Gastroesophageal sphincter (tissue), 4 donors: ENCODE measurements around the gene EHMT1. TPM values are rescaled to one million over a fixed set of nuclear protein-coding genes. Genes with fewer than 3 reads are reported as not detected.

Experiments used
- ATAC-seq: fragments of 150-250 bp; one replicate; pipeline ENCODE4 v1.9.1; 2016; ENCODE audit warnings: mild to moderate bottlenecking, moderate library complexity
- H3K27ac ChIP-seq, 4 donors: fragments of 200-600 bp; sonication (generic) in 3 of 4; 1 replicate in 3 of 4; 2 replicates in 1 of 4; pipeline ENCODE4 v1.5.1; 2016 to 2019
- H3K27me3 ChIP-seq: fragments of 200-600 bp; sonication (generic); one replicate; pipeline ENCODE4 v1.5.1; 2019
- H3K36me3 ChIP-seq, 2 donors: fragments of 200-600 bp; sonication (generic); one replicate each; pipeline ENCODE4 v1.5.1; 2019; ENCODE audit warnings: control low read depth in 1 of 2
- H3K4me1 ChIP-seq, 3 donors: fragments of 200-600 bp; sonication (generic); 1 replicate in 2 of 3; 2 replicates in 1 of 3; pipeline ENCODE4 v1.5.1; 2016 to 2019; ENCODE audit warnings: control low read depth in 2 of 3
- H3K4me3 ChIP-seq, 2 donors: fragments of 200-600 bp; sonication (generic); one replicate each; pipeline ENCODE4 v1.5.1; 2019; ENCODE audit warnings: mild to moderate bottlenecking in 1 of 2, moderate library complexity in 1 of 2
- H3K9me3 ChIP-seq, 3 donors: fragments of 200-600 bp; sonication (generic); one replicate each; pipeline ENCODE4 v1.5.1; 2017 to 2019; ENCODE audit warnings: control low read depth in 2 of 3
- CTCF ChIP-seq, 4 experiments: fragments of 200-600 bp in 2 of 4; fragments of 450-650 bp in 2 of 4; sonication (generic) in 1 of 4; IDR thresholded peaks; one replicate each; pipeline ENCODE4 v1.5.1; 2017 to 2019; ENCODE audit warnings: antibody characterized with exemption in 4 of 4, mild to moderate bottlenecking in 2 of 4, moderate library complexity in 2 of 4
- EP300 ChIP-seq: sonication (generic); formaldehyde crosslinking; IDR thresholded peaks from one replicate; pipeline ENCODE4 v1.6.1; 2017; ENCODE audit warnings: antibody characterized with exemption, mild to moderate bottlenecking
- POLR2A ChIP-seq, 2 donors: fragments of 450-650 bp; IDR thresholded peaks; one replicate each; pipeline ENCODE4 v1.6.1; 2017; ENCODE audit warnings: antibody characterized with exemption in 2 of 2, mild to moderate bottlenecking in 2 of 2, moderate library complexity in 1 of 2
- POLR2AphosphoS5 ChIP-seq: sonication (generic); formaldehyde crosslinking; IDR thresholded peaks from one replicate; pipeline ENCODE4 v1.6.1; 2017; ENCODE audit warnings: antibody characterized with exemption
- WGBS, 2 donors: methylation state at CpG; one replicate each; pipeline ENCODE4 v1.1.5; 2018; ENCODE audit warnings: low coverage in 1 of 2; 5-methylcytosine and 5-hydroxymethylcytosine counted together
- total RNA-seq, 4 donors: library from RNA; depleted of rRNA; stranded (reverse); fragments of >200 nt; gene quantifications; one replicate each; pipeline ENCODE4 v1.1.0, GENCODE V29; 2016

Gene EHMT1
- total RNA-seq, 4 donors from 2014 or later, result 49.2 to 79.7 (median 64.7) TPM

GRCh38 chr9:137685035-137685740 is 66.4 kb downstream of the EHMT1 start:
- WGBS, 2 donors, result 76 to 78% methylated on average over 4 to 5 of the region's 5 CpGs
- no peak for ATAC-seq
- TF ChIP-seq POLR2A (IDR thresholded peaks at IDR 0.05), result no peak
- TF ChIP-seq POLR2AphosphoS5, result no peak
- no peak for TF ChIP-seq CTCF (IDR thresholded peaks at IDR 0.05)
- no peak for TF ChIP-seq EP300
- no peaks in the 10 kb centered on the region for H3K9me3 ChIP-seq
- H3K27me3 ChIP-seq, result no peaks in the 10 kb centered on the region
- H3K36me3 ChIP-seq, result no peaks in the 10 kb centered on the region
- no peak overlapping the region for H3K27ac ChIP-seq
- H3K4me3 ChIP-seq, result no peak overlapping the region
- peaks cover 0 to 68% (median 0%) of the 10 kb centered on the region in 3 donors for H3K4me1 ChIP-seq

- Histone ChIP-seq H3K27me3 (no peaks in the 10 kb centered on the region), H3K4me1 (peaks cover 0 to 68% (median 0%) of the 10 kb centered on the region in 3 donors), H3K36me3 (no peaks in the 10 kb centered on the region), H3K9me3 (no peaks in the 10 kb centered on the region), H3K4me3 (no peak overlapping the region), H3K27ac (no peak overlapping the region)
- no peak for ATAC-seq
- 77 to 79% methylated on average over 4 to 5 of the region's 5 CpGs for WGBS, 2 donors
- TF ChIP-seq POLR2AphosphoS5 (no peak), POLR2A (IDR thresholded peaks at IDR 0.05) (no peak), CTCF (IDR thresholded peaks at IDR 0.05) (no peak), EP300 (no peak)
Observed at GRCh38 chr9:137685741-137686420, 67.1 kb downstream of the EHMT1 start.

GRCh38 chr9:137688261-137688660 is 69.5 kb downstream of the EHMT1 start:
- WGBS, 2 donors, result 86% methylated on average over 7 of the region's 7 CpGs; no CpG with 5 or more reads in 1 of the 2 donors
- H3K27ac ChIP-seq, result no peak overlapping the region
- no peaks in the 10 kb centered on the region for H3K36me3 ChIP-seq
- no peak for ATAC-seq
- peaks cover 0 to 67% (median 9%) of the 10 kb centered on the region in 3 donors for H3K4me1 ChIP-seq
- no peaks in the 10 kb centered on the region for H3K9me3 ChIP-seq
- TF ChIP-seq CTCF (IDR thresholded peaks at IDR 0.05), result no peak
- TF ChIP-seq POLR2AphosphoS5, result no peak
- TF ChIP-seq POLR2A (IDR thresholded peaks at IDR 0.05), result no peak
- TF ChIP-seq EP300, result no peak
- H3K4me3 ChIP-seq, result no peak overlapping the region
- no peaks in the 10 kb centered on the region for H3K27me3 ChIP-seq

DNA sequence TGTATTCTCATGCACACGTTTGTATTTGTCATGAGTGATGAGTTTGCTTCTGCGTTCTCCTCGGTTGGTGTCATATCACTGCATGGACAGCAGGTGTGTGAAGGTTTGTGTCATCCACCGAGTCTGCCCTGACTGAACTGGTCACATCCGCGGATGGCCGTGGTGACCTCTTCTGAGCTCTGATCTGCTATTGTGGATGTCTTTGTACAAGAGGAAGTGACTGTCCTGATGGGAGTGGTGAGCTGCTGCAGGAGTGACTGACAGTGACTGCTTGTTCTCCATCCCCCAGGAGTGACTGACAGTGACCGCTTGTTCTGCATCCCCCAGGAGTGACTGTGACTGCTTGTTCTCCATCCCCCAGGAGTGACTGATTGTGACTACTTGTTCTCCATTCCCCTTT is 69.9 kb downstream of the EHMT1 start:
- Histone ChIP-seq H3K36me3 (no peaks in the 10 kb centered on the region), H3K27me3 (no peaks in the 10 kb centered on the region), H3K4me3 (no peak overlapping the region), H3K9me3 (no peaks in the 10 kb centered on the region), H3K4me1 (peaks cover 0 to 66% (median 9%) of the 10 kb centered on the region in 3 donors), H3K27ac (no peak overlapping the region)
- ATAC-seq, result no peak
- WGBS, 2 donors, result 52 to 78% methylated on average over 4 to 8 of the region's 8 CpGs
- no peak for TF ChIP-seq POLR2AphosphoS5
- no peak for TF ChIP-seq EP300
- TF ChIP-seq CTCF (IDR thresholded peaks at IDR 0.05), result no peak
- TF ChIP-seq POLR2A (IDR thresholded peaks at IDR 0.05), result no peak
